GM18526 (cell line): ENCODE measurements around the gene OR5AU1.

ENCODE experiments used
- POLR2A ChIP-seq: IDR thresholded peaks from 3 replicates; pipeline ENCODE4 v1.6.1; 2011; ENCODE audit not compliant: insufficient read length; ENCODE audit errors: extremely low read depth

Gene OR5AU1

GRCh38 chr14:21133901-21134300 is 22.0 kb downstream of the OR5AU1 start:
- TF ChIP-seq POLR2A: no peak

GRCh38 chr14:21123429-21123828 is 32.4 kb downstream of the OR5AU1 start:
- TF ChIP-seq POLR2A: no peak

DNA sequence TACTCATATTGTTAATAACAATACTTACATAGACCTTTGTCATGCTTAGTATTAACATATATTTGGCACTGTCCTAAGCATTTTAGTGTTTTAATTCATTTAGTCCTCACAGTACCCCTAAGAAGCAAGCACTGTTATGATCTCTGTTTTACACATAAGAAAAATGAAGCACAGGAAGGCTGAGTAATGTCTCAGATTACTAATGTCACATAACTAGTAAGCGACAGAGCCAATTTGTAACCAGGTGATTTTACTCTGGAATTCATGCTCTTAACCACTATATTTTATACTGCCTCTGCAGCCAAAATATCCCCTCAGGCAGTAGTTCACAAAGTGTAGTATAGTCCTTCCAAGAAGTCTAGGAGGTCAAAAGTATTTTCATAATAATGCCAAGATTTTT is 34.7 kb downstream of the OR5AU1 start:
- TF ChIP-seq POLR2A: no peak

DNA sequence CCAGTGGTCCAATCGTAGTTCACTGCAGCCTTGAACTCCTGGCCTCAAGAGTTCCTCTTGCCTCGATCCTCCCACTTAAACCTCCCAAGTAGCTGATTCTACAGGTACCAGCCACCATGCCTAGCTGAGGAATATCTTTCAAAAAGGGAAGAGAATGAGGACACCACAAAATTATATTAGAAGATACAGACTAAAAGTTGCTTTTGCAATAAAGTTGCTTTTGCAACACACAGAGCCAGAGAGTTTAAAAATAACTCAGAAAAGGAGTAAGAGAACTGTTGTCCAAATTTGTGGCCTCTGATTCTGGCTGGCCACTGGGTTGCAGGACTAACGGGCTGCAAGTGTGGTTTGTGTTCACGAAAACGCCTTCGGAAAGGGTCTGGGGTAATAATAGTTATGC is 35.2 kb downstream of the OR5AU1 start:
- TF ChIP-seq POLR2A: no peak

DNA sequence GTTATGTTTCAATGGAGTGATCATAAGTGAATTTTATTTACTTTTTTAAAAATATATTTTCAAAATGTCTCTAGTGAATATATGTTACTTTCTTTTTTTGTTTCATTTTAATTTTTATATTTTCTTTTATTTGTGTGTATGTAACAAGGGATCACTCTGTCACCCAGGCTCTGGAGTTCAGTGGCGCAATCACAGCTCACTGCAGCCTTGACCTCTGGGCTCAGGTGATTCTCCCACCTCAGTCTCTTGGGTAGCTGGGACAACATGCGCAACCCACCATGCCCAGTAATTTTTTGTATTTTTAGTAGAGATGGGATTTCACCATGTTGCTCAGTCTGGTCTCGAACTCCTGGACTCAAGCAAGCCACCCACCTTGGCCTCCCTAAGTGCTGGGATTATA is 36.9 kb downstream of the OR5AU1 start:
- TF ChIP-seq POLR2A: no peak

- TF ChIP-seq POLR2A: no peak
These were observed 42.5 kb downstream of the OR5AU1 start for GRCh38 chr14:21113369-21113768.

DNA sequence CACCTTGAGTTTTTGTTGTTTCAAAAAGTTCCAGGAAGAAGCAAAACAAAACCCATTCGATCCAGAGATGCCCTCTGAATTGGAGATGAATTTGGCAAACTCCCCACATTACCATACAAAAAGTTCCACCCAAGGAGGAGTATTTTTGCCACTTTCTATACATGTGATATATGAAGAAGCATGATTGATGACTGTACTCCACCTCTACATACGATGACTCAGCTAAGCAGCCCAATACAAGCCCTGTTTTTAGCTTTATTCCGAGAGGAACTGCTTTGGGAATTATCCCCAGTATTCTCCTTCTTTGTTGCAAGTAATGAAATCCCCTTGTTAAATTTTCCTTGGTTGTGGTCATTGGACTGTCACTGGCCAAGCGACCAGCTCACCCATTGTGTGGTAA is 43.6 kb downstream of the OR5AU1 start:
- no peak for TF ChIP-seq POLR2A

DNA sequence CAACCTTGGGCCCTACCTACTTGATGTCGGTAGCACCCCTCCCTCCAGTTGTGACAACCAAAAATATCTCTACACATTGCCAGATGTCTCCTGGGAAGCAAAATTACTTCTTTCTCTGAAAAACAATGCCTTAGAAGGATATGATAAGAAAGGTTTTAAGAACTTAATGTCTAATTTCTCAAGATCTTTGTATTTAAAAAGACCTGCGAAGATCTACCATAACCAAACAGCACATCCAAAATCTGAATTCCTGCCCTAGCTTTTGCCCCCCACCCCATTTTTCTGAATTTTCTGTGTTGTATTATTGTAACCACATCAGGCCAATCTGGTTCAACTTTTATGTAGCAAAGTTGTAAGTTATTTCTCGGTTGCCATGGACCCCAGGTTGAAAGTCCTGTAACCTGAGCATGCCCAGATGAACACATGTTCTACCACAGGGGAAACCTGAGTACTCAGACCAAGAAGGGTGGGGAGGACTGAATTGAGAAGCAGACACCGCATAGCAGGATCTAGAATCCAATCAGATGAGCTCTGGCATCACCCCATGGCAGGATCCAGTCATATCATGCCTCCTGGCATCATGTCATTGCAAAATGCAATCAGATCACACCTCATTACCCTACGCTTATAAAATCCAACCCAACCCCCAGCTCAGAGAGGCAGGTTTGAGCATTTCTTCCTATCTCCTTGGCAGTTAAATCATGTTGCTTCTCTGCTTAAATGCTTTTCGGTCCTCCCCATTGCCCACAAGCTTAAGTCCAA is 46.3 kb downstream of the OR5AU1 start:
- TF ChIP-seq POLR2A: no peak

DNA sequence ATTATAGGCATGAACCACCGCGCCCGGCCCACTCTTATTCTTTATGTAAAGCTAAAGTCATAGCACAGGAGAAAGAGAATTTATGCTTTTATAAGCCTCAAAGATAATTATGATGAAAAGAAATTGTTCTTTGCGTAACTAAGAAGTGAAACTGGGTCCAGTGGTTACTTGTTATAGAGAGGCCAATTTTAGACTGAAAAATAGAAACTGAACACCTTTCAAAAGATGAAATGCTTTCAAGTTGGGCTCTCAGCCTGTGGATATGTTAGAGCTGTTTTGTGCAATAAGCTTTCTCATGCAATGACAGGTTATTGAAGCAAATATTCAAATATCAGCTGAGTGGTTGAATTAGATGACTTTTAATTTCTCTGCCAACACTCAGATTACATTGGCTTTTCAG is 47.1 kb downstream of the OR5AU1 start:
- TF ChIP-seq POLR2A: no peak

- no peak for TF ChIP-seq POLR2A
These were observed 48.5 kb downstream of the OR5AU1 start for GRCh38 chr14:21107283-21107800.

DNA sequence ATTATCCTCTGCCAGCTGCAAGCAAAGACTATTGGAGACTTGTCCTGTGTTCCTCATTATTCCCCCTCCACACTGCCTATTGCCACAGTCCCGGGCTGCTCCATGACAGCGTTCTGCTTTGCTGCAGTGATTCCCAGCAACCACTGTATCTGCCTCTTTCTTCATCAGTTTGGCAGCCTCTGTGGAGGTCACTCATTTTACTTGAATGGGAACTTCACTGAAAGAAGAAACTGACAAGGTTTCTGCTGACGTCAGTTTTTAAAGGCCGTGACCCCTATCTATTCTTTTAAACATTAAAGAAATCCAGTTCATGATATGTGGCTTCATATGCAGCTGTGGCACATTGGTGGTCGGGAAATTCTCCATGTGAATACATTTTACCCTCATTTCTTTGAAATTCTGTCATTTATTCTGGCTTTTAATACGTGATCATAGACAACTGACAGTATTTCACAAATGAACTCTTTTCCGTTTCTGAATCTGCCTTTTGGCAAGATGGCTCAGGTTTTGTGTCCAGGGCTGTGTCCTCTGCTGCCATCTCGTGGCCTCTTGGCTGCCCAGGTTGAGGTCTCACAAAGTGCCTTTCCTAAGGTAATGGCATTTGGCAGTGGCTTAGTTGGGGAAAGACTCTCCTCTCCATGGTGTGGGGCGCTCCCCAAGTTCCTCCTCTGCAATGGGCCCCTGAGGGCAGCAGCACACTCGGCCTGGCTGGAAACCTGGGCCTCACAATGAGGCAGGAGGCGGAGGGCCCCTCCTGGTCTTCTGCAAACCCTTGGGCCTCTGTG is 49.2 kb downstream of the OR5AU1 start:
- TF ChIP-seq POLR2A: no peak

DNA sequence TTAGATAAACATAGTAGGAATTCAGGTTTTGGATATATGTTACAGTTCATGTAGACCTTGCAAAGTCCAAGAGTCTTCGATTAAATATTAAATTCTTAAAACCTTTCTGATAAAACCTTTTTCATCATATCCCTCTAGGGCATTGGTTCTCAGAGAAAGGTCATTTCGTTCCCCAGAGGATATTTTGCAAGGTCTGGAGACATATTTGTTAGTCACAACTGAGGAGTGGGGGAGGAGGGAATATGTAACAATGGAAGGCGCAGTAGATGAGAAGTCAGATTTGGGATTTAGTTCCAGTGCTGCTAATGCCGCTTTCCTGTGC is 49.7 kb downstream of the OR5AU1 start:
- no peak for TF ChIP-seq POLR2A

DNA sequence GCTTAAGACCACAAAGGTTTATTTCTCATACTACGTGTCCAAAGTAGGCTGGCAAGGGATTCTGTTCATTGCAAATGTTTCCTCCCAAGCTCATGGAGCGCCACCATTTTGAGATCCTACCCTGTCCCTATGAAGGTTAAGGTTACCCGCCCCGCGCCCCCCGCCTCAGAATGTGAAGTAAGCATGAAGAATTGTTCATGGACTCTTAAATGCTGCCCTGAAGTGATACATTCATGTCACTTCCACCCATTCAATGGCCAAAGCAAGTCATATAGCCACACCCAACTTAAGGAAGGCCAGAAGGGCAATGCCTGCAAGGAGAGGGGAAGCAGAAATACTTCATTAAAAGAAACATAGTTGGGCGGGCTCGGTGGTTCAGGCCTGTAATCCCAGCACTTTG is 50.8 kb downstream of the OR5AU1 start:
- no peak for TF ChIP-seq POLR2A
